ENCODE data around the gene FAM219A.
"Not testable (repeated sequence)": the region's sequence is repeated elsewhere in the genome, so short reads cannot be mapped to it uniquely, and the experiment has no call there.

FAM219A gene

GRCh38 chr9:34440017-34440416 lies 18.4 kb downstream of the FAM219A start:
- Histone ChIP-seq H3K9me3 (ENCODE audit: severe bottlenecking) (no peaks in the 10 kb centered on the region), H3K27me3 (ENCODE audit: insufficient read depth, low read depth, severe bottlenecking) (no peaks in the 10 kb centered on the region), H3K36me3 (no peaks in the 10 kb centered on the region), H3K27ac (no peak overlapping the region), H3K4me3 (ENCODE audit: low read depth, low read length) (no peak overlapping the region)
- no peak for DNase-seq
- TF ChIP-seq CTCF (IDR thresholded peaks at IDR 0.05; ENCODE audit: low read depth, low read length) = no peak

GRCh38 chr9:34438465-34438864 lies 19.9 kb downstream of the FAM219A start:
- not testable (repeated sequence) for H3K27me3 ChIP-seq (ENCODE audit: insufficient read depth, low read depth, severe bottlenecking); H3K4me3 ChIP-seq (ENCODE audit: low read depth, low read length); H3K36me3 ChIP-seq; H3K9me3 ChIP-seq (ENCODE audit: severe bottlenecking); H3K27ac ChIP-seq; DNase-seq

GRCh38 chr9:34437926-34438307 lies 20.5 kb downstream of the FAM219A start:
- H3K36me3 ChIP-seq; H3K27me3 ChIP-seq (ENCODE audit: insufficient read depth, low read depth, severe bottlenecking); H3K9me3 ChIP-seq (ENCODE audit: severe bottlenecking); H3K4me3 ChIP-seq (ENCODE audit: low read depth, low read length); DNase-seq: not testable (repeated sequence)
- peak overlapping the region; percentile 39; the same call in 1 of the 2 replicates for H3K27ac ChIP-seq

GRCh38 chr9:34437006-34437925 lies 21.1 kb downstream of the FAM219A start:
- Histone ChIP-seq H3K4me3 (ENCODE audit: low read depth, low read length) (no peak overlapping the region), H3K27me3 (ENCODE audit: insufficient read depth, low read depth, severe bottlenecking) (no peaks in the 10 kb centered on the region), H3K36me3 (no peaks in the 10 kb centered on the region), H3K27ac (peak overlapping the region; percentile 39), H3K9me3 (ENCODE audit: severe bottlenecking) (no peaks in the 10 kb centered on the region)
- peak; percentile 74 for TF ChIP-seq CTCF (IDR thresholded peaks at IDR 0.05; ENCODE audit: low read depth, low read length)
- peak; percentile 81 for DNase-seq

- no peaks in the 10 kb centered on the region for H3K9me3 ChIP-seq (ENCODE audit: severe bottlenecking)
- no peak for DNase-seq
- no peak for TF ChIP-seq CTCF (IDR thresholded peaks at IDR 0.05; ENCODE audit: low read depth, low read length)
Measured at GRCh38 chr9:34431667-34432066, 26.7 kb downstream of the FAM219A start.

GRCh38 chr9:34430843-34431437 lies 27.4 kb downstream of the FAM219A start:
- no peak for TF ChIP-seq CTCF (IDR thresholded peaks at IDR 0.05; ENCODE audit: low read depth, low read length)
- no peaks in the 10 kb centered on the region for H3K9me3 ChIP-seq (ENCODE audit: severe bottlenecking)
- H3K4me3 ChIP-seq (ENCODE audit: low read depth, low read length) = no peak overlapping the region
- H3K27ac ChIP-seq = no peak overlapping the region
- H3K27me3 ChIP-seq (ENCODE audit: insufficient read depth, low read depth, severe bottlenecking) = no peaks in the 10 kb centered on the region
- no peaks in the 10 kb centered on the region for H3K36me3 ChIP-seq
- no peak for DNase-seq

More at GRCh38 chr9:34431667-34432066, 26.7 kb downstream of the FAM219A start:
- no peak overlapping the region for H3K27ac ChIP-seq
- H3K36me3 ChIP-seq = no peaks in the 10 kb centered on the region
- H3K4me3 ChIP-seq (ENCODE audit: low read depth, low read length) = no peak overlapping the region
- H3K27me3 ChIP-seq (ENCODE audit: insufficient read depth, low read depth, severe bottlenecking) = no peaks in the 10 kb centered on the region
